Upper lobe of right lung (tissue), 1 donor: Measurements from ENCODE around the gene ATAD3B. TPM values are rescaled to one million over a fixed set of nuclear protein-coding genes. Genes with fewer than 3 reads are reported as not detected.
"Not testable (repeated sequence)": the region's sequence is repeated elsewhere in the genome, so short reads cannot be mapped to it uniquely, and the experiment has no call there.

ENCODE experiments used
- ATAC-seq: fragments of 200-7000 bp; cut with Tn5 transposase; one replicate; pipeline ENCODE4 v1.9.1; 2020; ENCODE audit warnings: mild to moderate bottlenecking, moderate library complexity
- DNase-seq: peaks from one replicate; pipeline ENCODE4 v3.0.0-alpha.2; 2020
- H3K27ac ChIP-seq: fragments of 200-600 bp; one replicate; pipeline ENCODE4 v1.8.0; 2022
- H3K27me3 ChIP-seq: fragments of 200-600 bp; one replicate; pipeline ENCODE4 v1.8.0; 2022; ENCODE audit warnings: mild to moderate bottlenecking
- H3K36me3 ChIP-seq: fragments of 200-600 bp; one replicate; pipeline ENCODE4 v1.8.0; 2022
- H3K4me1 ChIP-seq: fragments of 200-600 bp; one replicate; pipeline ENCODE4 v1.8.0; 2022
- H3K4me3 ChIP-seq: fragments of 200-600 bp; one replicate; pipeline ENCODE4 v1.8.0; 2022; ENCODE audit warnings: mild to moderate bottlenecking
- H3K9me3 ChIP-seq: fragments of 200-600 bp; one replicate; pipeline ENCODE4 v1.8.0; 2022
- intact Hi-C: fragments of 100-400 bp; cut with DNase I; formaldehyde crosslinking; loops from one replicate; pipeline ENCODE4 v1.11.0; 2022
- total RNA-seq: library from RNA; stranded (reverse); fragmentation: NEBNext Ultra II Directional; extraction: Animal tissue kit (Norgen Biotek cat#: 25700); gene quantifications from one replicate; pipeline ENCODE4 v1.2.1, GENCODE V29; 2021
- TF ChIP-seq, protein P1 (sequence below): fragments of 200-600 bp; IDR thresholded peaks from one replicate; pipeline ENCODE4 v1.8.0; 2022; ENCODE audit warnings: antibody characterized with exemption
- donor health status: DM: no; HTN: yes; CAD: no; lungs with severe emphysema.

Gene ATAD3B
- total RNA-seq, 1 donor from 2014 or later, result 24.3 TPM

- H3K4me1 ChIP-seq, H3K27me3 ChIP-seq, H3K36me3 ChIP-seq, intact Hi-C loops, H3K9me3 ChIP-seq: not testable (repeated sequence)
- ATAC-seq, result peak; percentile 61
- Histone ChIP-seq H3K27ac (peak overlapping the region; percentile 78), H3K4me3 (peak overlapping the region; percentile 21)
- peak; percentile 86 for DNase-seq
- TF ChIP-seq, protein P1, sequence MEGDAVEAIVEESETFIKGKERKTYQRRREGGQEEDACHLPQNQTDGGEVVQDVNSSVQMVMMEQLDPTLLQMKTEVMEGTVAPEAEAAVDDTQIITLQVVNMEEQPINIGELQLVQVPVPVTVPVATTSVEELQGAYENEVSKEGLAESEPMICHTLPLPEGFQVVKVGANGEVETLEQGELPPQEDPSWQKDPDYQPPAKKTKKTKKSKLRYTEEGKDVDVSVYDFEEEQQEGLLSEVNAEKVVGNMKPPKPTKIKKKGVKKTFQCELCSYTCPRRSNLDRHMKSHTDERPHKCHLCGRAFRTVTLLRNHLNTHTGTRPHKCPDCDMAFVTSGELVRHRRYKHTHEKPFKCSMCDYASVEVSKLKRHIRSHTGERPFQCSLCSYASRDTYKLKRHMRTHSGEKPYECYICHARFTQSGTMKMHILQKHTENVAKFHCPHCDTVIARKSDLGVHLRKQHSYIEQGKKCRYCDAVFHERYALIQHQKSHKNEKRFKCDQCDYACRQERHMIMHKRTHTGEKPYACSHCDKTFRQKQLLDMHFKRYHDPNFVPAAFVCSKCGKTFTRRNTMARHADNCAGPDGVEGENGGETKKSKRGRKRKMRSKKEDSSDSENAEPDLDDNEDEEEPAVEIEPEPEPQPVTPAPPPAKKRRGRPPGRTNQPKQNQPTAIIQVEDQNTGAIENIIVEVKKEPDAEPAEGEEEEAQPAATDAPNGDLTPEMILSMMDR, result peak; percentile 76
Observed at GRCh38 chr1:1504777-1505365, 33.3 kb downstream of the ATAD3B start.

GRCh38 chr1:1505366-1505798 lies 33.8 kb downstream of the ATAD3B start:
- H3K27me3 ChIP-seq, DNase-seq, H3K4me1 ChIP-seq, intact Hi-C loops, H3K36me3 ChIP-seq, H3K9me3 ChIP-seq: not testable (repeated sequence)
- TF ChIP-seq, protein P1, result peak; percentile 31
- ATAC-seq, result peak; percentile 48
- peak overlapping the region; percentile 21 for H3K4me3 ChIP-seq
- H3K27ac ChIP-seq, result peak overlapping the region; percentile 78

- H3K27ac ChIP-seq, result peak overlapping the region; percentile 78
- H3K27me3 ChIP-seq, ATAC-seq, H3K9me3 ChIP-seq, H3K36me3 ChIP-seq, DNase-seq, H3K4me3 ChIP-seq, intact Hi-C loops: not testable (repeated sequence)
- peaks cover 12% of the 10 kb centered on the region for H3K4me1 ChIP-seq
Observed at GRCh38 chr1:1505801-1506200, 34.2 kb downstream of the ATAD3B start.

- TF ChIP-seq, protein P1, result no peak
- Histone ChIP-seq H3K27ac (no peak overlapping the region), H3K9me3 (no peaks in the 10 kb centered on the region), H3K4me3 (no peak overlapping the region), H3K27me3 (no peaks in the 10 kb centered on the region), H3K4me1 (peaks cover 17% of the 10 kb centered on the region), H3K36me3 (no peaks in the 10 kb centered on the region)
- DNase-seq (no peak), ATAC-seq (no peak)
- intact Hi-C loops, result no loop called here
Observed at GRCh38 chr1:1507305-1507704, 35.7 kb downstream of the ATAD3B start.

- intact Hi-C loops, H3K36me3 ChIP-seq: not testable (repeated sequence)
- ATAC-seq, result peak; percentile 2
Observed at GRCh38 chr1:1508775-1509464, 37.4 kb downstream of the ATAD3B start.

DNA sequence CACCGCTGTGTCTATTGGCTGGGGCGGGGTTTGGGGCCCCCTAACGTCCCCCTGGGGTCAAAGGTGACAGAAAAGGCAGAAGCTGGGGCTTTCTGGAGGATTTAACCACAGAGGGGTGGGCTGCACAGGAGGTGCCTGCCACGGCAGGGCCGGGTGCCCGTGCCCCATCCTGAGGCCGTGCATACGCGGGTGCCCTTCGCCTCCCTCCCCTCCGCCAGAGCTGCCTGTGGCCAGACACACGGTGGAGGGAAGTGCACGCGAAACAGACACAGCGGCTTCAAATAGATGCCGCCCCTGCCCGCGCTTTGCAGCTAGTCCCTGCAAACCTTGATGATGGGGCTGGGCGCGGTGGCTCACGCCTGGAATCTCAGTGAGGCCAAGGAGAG lies 37.9 kb downstream of the ATAD3B start:
- H3K36me3 ChIP-seq, ATAC-seq, H3K9me3 ChIP-seq, intact Hi-C loops, DNase-seq, H3K27ac ChIP-seq, H3K27me3 ChIP-seq, H3K4me3 ChIP-seq: not testable (repeated sequence)
- H3K4me1 ChIP-seq, result peaks cover 17% of the 10 kb centered on the region

More at GRCh38 chr1:1508775-1509464, 37.4 kb downstream of the ATAD3B start:
- H3K9me3 ChIP-seq, DNase-seq, H3K27ac ChIP-seq, H3K27me3 ChIP-seq, H3K4me3 ChIP-seq: not testable (repeated sequence)
- peaks cover 17% of the 10 kb centered on the region for H3K4me1 ChIP-seq

- Histone ChIP-seq H3K4me3 (peak overlapping the region; percentile 88), H3K4me1 (peaks cover 9% of the 10 kb centered on the region), H3K9me3 (no peaks in the 10 kb centered on the region), H3K36me3 (no peaks in the 10 kb centered on the region), H3K27ac (peak overlapping the region; percentile 94), H3K27me3 (no peaks in the 10 kb centered on the region)
- DNase-seq (no peak), ATAC-seq (no peak)
- intact Hi-C loops, result no loop called here
- TF ChIP-seq, protein P1, result no peak
Observed at GRCh38 chr1:1510912-1511532, 39.5 kb downstream of the ATAD3B start.
